T-cell (primary cell): ENCODE data around the gene NACA. TPM values are rescaled to one million over a fixed set of nuclear protein-coding genes. Genes with fewer than 3 reads are reported as not detected.
A peak's percentile ranks its signal among the peaks of the same experiment; 100 is the strongest.

Source experiments
- ATAC-seq, 4 experiments: fragments of 200-7000 bp in 3 of 4; fragments of 150-1000 bp in 1 of 4; cut with Tn5 transposase; replicated peaks in 1 of 4; 1 replicate in 3 of 4; 2 replicates in 1 of 4; pipeline ENCODE4 v1.10.0; 2021; ENCODE audit warnings: moderate library complexity in 3 of 4, mild to moderate bottlenecking in 2 of 4, moderate number of reproducible peaks in 1 of 4
- CTCF ChIA-PET, 2 donors: fragments of 300-600 bp; sonication (Branson Sonifier 250); formaldehyde crosslinking; loops; one replicate each; lab custom pipeline; 2022; ENCODE audit warnings: antibody characterized with exemption in 2 of 2; lab: Charles Lee
- POLR2A ChIA-PET, 2 donors: fragments of 300-600 bp; sonication (Branson Sonifier 250); formaldehyde crosslinking; loops; one replicate each; lab custom pipeline; 2022; ENCODE audit warnings: antibody characterized with exemption in 2 of 2; lab: Charles Lee
- DNase-seq, 35 experiments: peaks; one replicate each; pipeline versions ENCODE4 v3.0.0 to v3.0.0-alpha.2; 2013 to 2023
- H3K27ac ChIP-seq: one replicate; pipeline ENCODE4 v1.5.1; 2013; ENCODE audit warnings: low read length
- H3K27me3 ChIP-seq, 2 experiments: replicated peaks in 1 of 2; 1 replicate in 1 of 2; 2 replicates in 1 of 2; pipeline versions ENCODE4 v1.6.1 to v1.7.0; 2013; ENCODE audit warnings: low read length in 1 of 2, mixed read lengths in 1 of 2; ENCODE audit not compliant: control insufficient read depth in 2 of 2, insufficient read depth in 2 of 2; ENCODE audit errors: extremely low read depth in 1 of 2
- H3K36me3 ChIP-seq, 2 donors: 1 replicate in 1 of 2; 2 replicates in 1 of 2; pipeline versions ENCODE4 v1.6.1 to v1.7.0; 2013; ENCODE audit warnings: low read length in 1 of 2; ENCODE audit not compliant: control insufficient read depth in 2 of 2, insufficient read depth in 1 of 2; ENCODE audit errors: extremely low read depth in 1 of 2
- H3K4me1 ChIP-seq, 2 experiments: 1 replicate in 1 of 2; 2 replicates in 1 of 2; pipeline versions ENCODE4 v1.6.1 to v1.7.0; 2013; ENCODE audit warnings: low read length in 2 of 2, mixed read lengths in 1 of 2; ENCODE audit not compliant: insufficient read depth in 2 of 2, control insufficient read depth in 1 of 2; ENCODE audit errors: extremely low read depth in 1 of 2
- H3K4me3 ChIP-seq, 2 donors: 1 replicate in 1 of 2; 2 replicates in 1 of 2; pipeline versions ENCODE4 v1.5.1 to v1.7.0; 2013; ENCODE audit warnings: mild to moderate bottlenecking in 2 of 2, low read length in 1 of 2, moderate library complexity in 1 of 2; ENCODE audit not compliant: control insufficient read depth in 1 of 2; ENCODE audit errors: extremely low read depth in 1 of 2
- H3K9me3 ChIP-seq: 2 replicates; pipeline ENCODE4 v1.7.0; 2013
- H3K27ac Mint-ChIP-seq, 2 donors: one replicate each; pipeline ENCODE4 v1.8.0; 2020 to 2021; ENCODE audit warnings: mild to moderate bottlenecking in 2 of 2, mixed read lengths in 2 of 2
- H3K27me3 Mint-ChIP-seq, 2 donors: one replicate each; pipeline ENCODE4 v1.8.0; 2021 to 2022; ENCODE audit warnings: mixed read lengths in 2 of 2
- H3K36me3 Mint-ChIP-seq: one replicate; pipeline ENCODE4 v1.8.0; 2021; ENCODE audit warnings: mixed read lengths
- H3K4me1 Mint-ChIP-seq, 3 donors: one replicate each; pipeline ENCODE4 v1.8.0; 2020 to 2022; ENCODE audit warnings: mixed read lengths in 3 of 3, mild to moderate bottlenecking in 1 of 3
- H3K4me3 Mint-ChIP-seq, 3 donors: one replicate each; pipeline ENCODE4 v1.8.0; 2020 to 2022; ENCODE audit warnings: mild to moderate bottlenecking in 3 of 3, mixed read lengths in 3 of 3, moderate library complexity in 3 of 3
- H3K9me3 Mint-ChIP-seq, 3 donors: one replicate each; pipeline ENCODE4 v1.8.0; 2020 to 2022; ENCODE audit warnings: mixed read lengths in 3 of 3
- WGBS: methylation state at CpG from one replicate; pipeline ENCODE4 v1.1.5; 2013; ENCODE audit warnings: missing lambda C conversion rate; ENCODE audit not compliant: insufficient coverage; 5-methylcytosine and 5-hydroxymethylcytosine counted together
- total RNA-seq, 35 experiments: library from RNA in 6 of 35; stranded (reverse) in 6 of 35; fragments of 120-200 nt in 1 of 35; gene quantifications; one replicate each; pipeline versions ENCODE4 v1.2.1 to v1.2.4 and lab custom pipeline; 2013 to 2026

The NACA gene
- total RNA-seq, 5 donors from 2014 or later (not counting 1 experiment from before 2014, with no cell fraction given): 1,098 to 1,258 (median 1,167) TPM

DNA sequence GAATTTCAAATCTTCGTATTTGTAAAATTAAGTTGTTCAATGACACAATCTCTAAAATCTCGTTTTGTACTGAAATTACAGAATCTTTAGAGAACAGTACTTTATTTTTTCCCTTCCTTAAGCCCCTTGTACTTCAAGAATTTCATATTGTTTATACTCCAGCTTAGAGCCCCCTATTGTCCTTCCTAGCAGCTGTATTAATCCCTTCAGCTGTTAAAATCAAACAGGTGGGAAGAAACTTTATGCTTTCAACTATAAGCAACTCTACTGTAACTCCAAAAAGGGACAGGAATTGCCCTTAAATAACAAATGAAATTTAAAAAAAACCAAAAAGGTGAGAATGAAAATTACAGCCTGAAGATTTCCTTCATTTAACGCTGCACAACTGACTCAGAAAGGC is 1.7 kb downstream of the NACA start:
- Mint-ChIP-seq H3K27ac (peak overlapping the region; percentile 90 to 97), H3K4me1 (peaks cover 66 to 77% (median 71%) of the 10 kb centered on the region in 3 donors), H3K9me3 (no peaks in the 10 kb centered on the region), H3K4me3 (peak overlapping the region; percentile 96 to 99 (median 98)), H3K36me3 (peaks cover 38% of the 10 kb centered on the region), H3K27me3 (no peaks in the 10 kb centered on the region)
- peaks cover 51 to 62% of the 10 kb centered on the region in 2 experiments for H3K4me1 ChIP-seq
- no peaks in the 10 kb centered on the region for H3K27me3 ChIP-seq
- WGBS: no CpG with 5 or more reads among the region's 3 CpGs
- peak overlapping the region in 1 of 2 donors; percentile 89 for H3K4me3 ChIP-seq
- DNase-seq: no peak
- ChIA-PET CTCF (interaction anchor here (0.6 to 1.9 kb wide), 2 partner anchors 87 to 401 kb away, joined by 3 to 6 read pairs; no protein-coding TSS in a partner anchor), POLR2A (interaction anchor here (0.6 to 0.8 kb wide), 3 partner anchors 11 to 80 kb away, joined by 3 read pairs; partner anchors contain the start of gene PTGES3 (in 1 of the 2))
- H3K9me3 ChIP-seq: no peaks in the 10 kb centered on the region
- H3K36me3 ChIP-seq: peaks cover 3 to 40% of the 10 kb centered on the region in 2 donors
- peak overlapping the region; percentile 90 for H3K27ac ChIP-seq
- ATAC-seq: no peak

DNA sequence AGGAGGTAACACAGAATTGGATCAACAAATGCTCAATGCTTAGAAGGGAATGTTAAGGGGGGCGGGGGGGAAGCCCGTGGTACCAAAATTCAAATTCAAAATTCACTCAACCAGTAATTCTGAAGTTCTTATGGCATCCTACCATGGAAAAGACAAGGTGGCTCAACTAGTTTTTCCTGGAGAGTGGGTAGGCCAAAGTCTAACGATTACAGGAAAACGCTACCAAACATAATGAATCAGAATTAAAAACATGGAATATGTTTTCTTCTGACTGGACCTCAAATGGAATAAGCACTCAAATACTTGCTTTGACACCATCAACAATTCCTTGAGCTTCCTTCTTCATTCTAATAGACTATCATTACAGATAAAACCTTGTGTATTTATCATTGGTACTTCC is 2.3 kb downstream of the NACA start:
- ATAC-seq: no peak
- ChIA-PET CTCF (interaction anchor here (0.6 to 1.9 kb wide), 3 partner anchors 12 to 402 kb away, joined by 3 to 6 read pairs (median 3); no protein-coding TSS in a partner anchor), POLR2A (interaction anchor here in 1 of 2 donors (0.6 to 0.8 kb wide), 2 partner anchors 35 to 79 kb away, joined by 3 read pairs; partner anchors contain the start of gene PTGES3)
- H3K4me3 ChIP-seq: no peak overlapping the region
- Mint-ChIP-seq H3K27me3 (no peaks in the 10 kb centered on the region), H3K36me3 (peaks cover 36% of the 10 kb centered on the region), H3K27ac (peak overlapping the region; percentile 90 to 97), H3K9me3 (no peaks in the 10 kb centered on the region), H3K4me1 (peaks cover 66 to 77% (median 71%) of the 10 kb centered on the region in 3 donors), H3K4me3 (peak overlapping the region; percentile 96 to 99 (median 98))
- H3K4me1 ChIP-seq: peaks cover 53 to 66% of the 10 kb centered on the region in 2 experiments
- no peaks in the 10 kb centered on the region for H3K9me3 ChIP-seq
- no CpG with 5 or more reads among the region's 4 CpGs for WGBS
- H3K36me3 ChIP-seq: peaks cover 3 to 43% of the 10 kb centered on the region in 2 donors
- peak overlapping the region; percentile 90 for H3K27ac ChIP-seq
- H3K27me3 ChIP-seq: no peaks in the 10 kb centered on the region
- DNase-seq: no peak

DNA sequence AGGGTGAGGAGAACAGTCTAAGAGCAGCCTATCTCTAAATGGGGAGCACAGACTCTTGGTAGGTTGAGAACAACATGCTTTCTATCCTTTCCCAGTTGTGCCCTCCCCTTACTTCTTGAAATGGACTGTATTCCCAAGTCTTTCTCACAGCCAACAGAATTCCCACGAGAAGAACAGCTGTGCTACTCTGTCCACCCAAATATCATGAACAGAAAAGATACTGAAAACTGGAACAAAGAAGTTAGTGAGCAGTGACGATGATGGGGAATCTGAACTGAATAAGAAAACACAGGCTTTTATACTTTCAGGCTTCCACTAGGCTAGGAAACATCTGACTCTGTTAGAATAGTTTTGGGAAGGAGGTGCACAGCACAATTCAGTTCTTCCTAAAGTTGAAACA is 3.4 kb downstream of the NACA start:
- H3K27ac Mint-ChIP-seq: peak overlapping the region; percentile 81 to 90
- peaks cover 70 to 83% (median 73%) of the 10 kb centered on the region in 3 donors for H3K4me1 Mint-ChIP-seq
- Histone ChIP-seq H3K27me3 (no peaks in the 10 kb centered on the region), H3K4me1 (peaks cover 56 to 72% of the 10 kb centered on the region in 2 experiments), H3K36me3 (peaks cover 3 to 47% of the 10 kb centered on the region in 2 donors), H3K27ac (peak overlapping the region; percentile 7), H3K9me3 (no peaks in the 10 kb centered on the region), H3K4me3 (peak overlapping the region in 1 of 2 donors; percentile 2)
- ChIA-PET POLR2A (no interaction called here), CTCF (interaction anchor here in 1 of 2 donors (0.5 kb wide), 2 partner anchors 32 to 112 kb away, joined by 3 read pairs; no protein-coding TSS in a partner anchor)
- no peaks in the 10 kb centered on the region for H3K27me3 Mint-ChIP-seq
- H3K36me3 Mint-ChIP-seq: peaks cover 34% of the 10 kb centered on the region
- ATAC-seq (no peak), DNase-seq (no peak)
- no peaks in the 10 kb centered on the region for H3K9me3 Mint-ChIP-seq
- peak overlapping the region; percentile 96 to 99 (median 98) for H3K4me3 Mint-ChIP-seq
- no CpG with 5 or more reads among the region's 2 CpGs for WGBS

GRCh38 chr12:56721216-56721615 is 3.9 kb downstream of the NACA start:
- ATAC-seq (no peak), DNase-seq (no peak)
- ChIA-PET POLR2A (interaction anchor here in 1 of 2 donors (0.6 kb wide), 1 partner anchor 32 kb away, joined by 6 read pairs; no protein-coding TSS in a partner anchor), CTCF (interaction anchor here (0.5 to 0.6 kb wide), 2 partner anchors 48 to 113 kb away, joined by 3 to 4 read pairs; no protein-coding TSS in a partner anchor)
- H3K27me3 ChIP-seq: no peaks in the 10 kb centered on the region
- Mint-ChIP-seq H3K27ac (peak overlapping the region; percentile 77 to 81), H3K27me3 (no peaks in the 10 kb centered on the region), H3K4me1 (peaks cover 74 to 89% (median 77%) of the 10 kb centered on the region in 3 donors), H3K4me3 (peak overlapping the region in 2 of 3 donors; percentile 36 to 98), H3K9me3 (no peaks in the 10 kb centered on the region), H3K36me3 (peaks cover 37% of the 10 kb centered on the region)
- H3K4me3 ChIP-seq: no peak overlapping the region
- 33% methylated on average over 1 of the region's 2 CpGs for WGBS
- H3K9me3 ChIP-seq: no peaks in the 10 kb centered on the region
- H3K36me3 ChIP-seq: peaks cover 3 to 52% of the 10 kb centered on the region in 2 donors
- H3K27ac ChIP-seq: peak overlapping the region; percentile 42
- peaks cover 56 to 74% of the 10 kb centered on the region in 2 experiments for H3K4me1 ChIP-seq

DNA sequence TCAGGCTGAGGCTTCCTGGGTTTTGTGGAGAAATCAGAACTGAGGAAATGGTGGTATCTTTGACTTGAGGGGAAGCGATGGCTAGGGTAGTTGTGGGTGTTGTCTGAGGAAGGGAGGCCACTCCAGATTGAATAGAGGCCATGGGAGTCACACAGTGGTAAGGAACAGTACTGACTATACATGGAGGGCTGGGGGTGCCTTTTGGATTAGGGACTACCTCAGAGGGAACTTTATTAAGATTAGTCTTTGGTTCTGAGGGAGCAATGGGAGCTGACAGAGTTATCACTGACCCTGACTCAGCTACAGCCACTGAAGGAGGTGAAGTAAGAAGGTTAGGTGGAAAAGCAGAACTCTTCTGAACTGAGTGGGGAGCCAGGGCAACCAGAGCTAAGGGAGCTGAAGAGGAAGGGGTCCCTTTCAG is 4.4 kb downstream of the NACA start:
- no peak for ATAC-seq
- Histone ChIP-seq H3K27ac (peak overlapping the region; percentile 42), H3K4me1 (peaks cover 52 to 74% of the 10 kb centered on the region in 2 experiments), H3K9me3 (no peaks in the 10 kb centered on the region), H3K36me3 (peaks cover 3 to 57% of the 10 kb centered on the region in 2 donors), H3K27me3 (no peaks in the 10 kb centered on the region), H3K4me3 (peak overlapping the region in 1 of 2 donors; percentile 27)
- Mint-ChIP-seq H3K9me3 (no peaks in the 10 kb centered on the region), H3K36me3 (peaks cover 41% of the 10 kb centered on the region), H3K4me1 (peaks cover 76 to 89% (median 78%) of the 10 kb centered on the region in 3 donors), H3K27me3 (no peaks in the 10 kb centered on the region), H3K4me3 (peak overlapping the region; percentile 10 to 98 (median 36)), H3K27ac (peak overlapping the region; percentile 77 to 81)
- no peak for DNase-seq
- ChIA-PET POLR2A (interaction anchor here (0.5 to 0.6 kb wide), 2 partner anchors 32 to 35 kb away, joined by 6 read pairs; no protein-coding TSS in a partner anchor), CTCF (interaction anchor here in 1 of 2 donors (0.6 kb wide), 1 partner anchor 49 kb away, joined by 4 read pairs; no protein-coding TSS in a partner anchor)
- WGBS: 15% methylated on average over 1 of the region's 1 CpG

GRCh38 chr12:56719056-56719455 is 6.0 kb downstream of the NACA start:
- ATAC-seq (no peak), DNase-seq (no peak)
- Mint-ChIP-seq H3K4me3 (peak overlapping the region in 2 of 3 donors; percentile 7 to 98), H3K36me3 (peaks cover 58% of the 10 kb centered on the region), H3K27me3 (no peaks in the 10 kb centered on the region), H3K9me3 (no peaks in the 10 kb centered on the region), H3K4me1 (peaks cover 74 to 79% (median 77%) of the 10 kb centered on the region in 3 donors), H3K27ac (peak overlapping the region; percentile 77 to 82)
- ChIA-PET CTCF (interaction anchor here in 1 of 2 donors (1.5 kb wide), 1 partner anchor 82 kb away, joined by 4 read pairs; no protein-coding TSS in a partner anchor), POLR2A (interaction anchor here (0.6 to 0.9 kb wide), 3 partner anchors 18 to 34 kb away, joined by 4 to 13 read pairs (median 10); no protein-coding TSS in a partner anchor)
- Histone ChIP-seq H3K27ac (peak overlapping the region; percentile 21), H3K27me3 (no peaks in the 10 kb centered on the region), H3K4me3 (peak overlapping the region in 1 of 2 donors; percentile 36), H3K36me3 (peaks cover 3 to 74% of the 10 kb centered on the region in 2 donors), H3K9me3 (no peaks in the 10 kb centered on the region), H3K4me1 (peaks cover 50 to 69% of the 10 kb centered on the region in 2 experiments)
